ENCODE results near the gene SEC23B.

The SEC23B gene

DNA sequence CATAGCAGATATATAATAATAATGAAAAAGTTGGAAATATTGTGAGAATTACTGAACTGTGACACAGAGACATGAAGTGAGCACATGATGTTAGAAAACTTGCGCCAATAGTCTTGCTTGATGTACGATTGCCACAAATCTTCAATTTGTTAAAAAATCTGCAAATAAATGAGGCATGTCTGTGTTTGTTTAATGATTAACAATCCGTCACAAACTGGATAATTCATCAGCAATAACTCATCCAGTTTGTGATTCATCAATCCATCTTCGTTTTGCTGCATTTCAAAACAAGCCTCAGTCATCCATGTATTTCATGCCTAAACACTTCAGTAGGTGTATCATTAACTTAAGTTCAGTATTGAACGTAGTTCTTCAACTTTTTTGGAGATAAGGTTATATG lies 34.0 kb downstream of the SEC23B start:
- Mint-ChIP-seq H3K27me3 (no peaks in the 10 kb centered on the region), H3K4me3 (no peak overlapping the region), H3K27ac (no peak overlapping the region), H3K4me1 (ENCODE audit: low read depth) (peaks cover 1% of the 10 kb centered on the region), H3K36me3 (ENCODE audit: low read depth) (peaks cover 85% of the 10 kb centered on the region), H3K9me3 (no peaks in the 10 kb centered on the region)
- DNase-seq, result no peak

DNA sequence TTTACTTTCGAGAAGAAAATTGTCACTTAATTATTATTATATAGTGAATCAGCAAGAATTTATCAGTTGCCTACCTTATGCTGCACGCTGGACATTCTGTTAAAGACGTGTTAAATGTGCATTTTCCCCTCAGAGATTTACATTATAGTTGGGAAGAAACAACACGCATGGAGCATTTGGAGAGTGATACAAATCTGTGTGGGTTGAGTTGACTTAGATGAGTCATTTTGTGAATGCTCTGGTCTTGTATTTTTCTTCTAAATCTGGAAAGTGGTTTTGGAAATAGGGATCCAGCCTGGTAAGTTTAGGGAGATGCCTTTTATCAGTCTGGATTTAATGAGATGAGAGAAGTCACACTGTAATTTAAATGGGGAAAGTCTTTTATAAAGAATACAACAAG lies 35.5 kb downstream of the SEC23B start:
- H3K36me3 Mint-ChIP-seq (ENCODE audit: low read depth), result peaks cover 86% of the 10 kb centered on the region
- DNase-seq, result no peak
- H3K4me1 Mint-ChIP-seq (ENCODE audit: low read depth), result peaks cover 1% of the 10 kb centered on the region
- no peak overlapping the region for H3K27ac Mint-ChIP-seq
- no peaks in the 10 kb centered on the region for H3K9me3 Mint-ChIP-seq
- H3K27me3 Mint-ChIP-seq, result no peaks in the 10 kb centered on the region
- no peak overlapping the region for H3K4me3 Mint-ChIP-seq

DNA sequence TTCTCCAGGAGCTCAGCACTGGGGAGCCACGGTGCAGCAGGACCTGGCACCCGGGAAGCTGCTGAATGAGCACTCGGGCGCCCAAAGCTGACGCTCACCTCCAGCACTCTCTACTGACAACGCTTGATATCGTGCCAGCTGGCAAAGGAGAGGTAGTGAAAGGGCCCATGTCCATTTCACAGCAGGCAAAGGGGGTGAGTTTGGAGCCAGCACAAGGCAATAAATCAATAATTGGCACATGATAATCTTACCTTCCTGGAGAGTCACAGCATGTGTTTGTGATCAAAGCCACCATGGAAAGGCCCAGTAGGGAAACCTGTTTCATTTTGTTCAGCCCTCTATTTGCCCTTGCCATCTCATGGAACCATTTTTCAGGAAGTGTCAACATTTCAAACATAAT lies 36.2 kb downstream of the SEC23B start:
- Mint-ChIP-seq H3K27ac (no peak overlapping the region), H3K4me3 (no peak overlapping the region), H3K36me3 (ENCODE audit: low read depth) (peaks cover 83% of the 10 kb centered on the region), H3K9me3 (no peaks in the 10 kb centered on the region), H3K27me3 (no peaks in the 10 kb centered on the region), H3K4me1 (ENCODE audit: low read depth) (peaks cover 1% of the 10 kb centered on the region)
- DNase-seq, result no peak

DNA sequence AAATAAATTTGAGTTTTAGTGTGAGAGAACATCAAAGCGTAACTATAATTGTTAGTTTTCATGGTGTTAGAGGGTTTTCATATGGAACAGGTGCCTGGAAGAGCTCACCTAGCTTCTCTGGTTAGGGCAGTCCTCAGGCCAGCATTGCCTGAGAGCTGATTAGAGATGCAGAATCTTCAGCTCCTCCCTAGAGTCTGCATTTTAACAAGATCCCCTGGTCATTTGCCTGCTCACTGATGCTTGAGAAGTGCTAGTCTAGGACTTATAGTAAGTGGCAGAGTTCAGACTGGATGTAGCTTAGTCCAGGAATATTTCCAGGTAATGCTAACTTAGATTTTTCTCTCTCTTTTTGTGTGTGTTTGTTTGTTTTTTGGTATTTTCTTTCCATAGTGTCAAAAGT lies 37.8 kb downstream of the SEC23B start:
- Mint-ChIP-seq H3K4me1 (ENCODE audit: low read depth) (peaks cover 1% of the 10 kb centered on the region), H3K27ac (no peak overlapping the region), H3K36me3 (ENCODE audit: low read depth) (peaks cover 85% of the 10 kb centered on the region), H3K9me3 (no peaks in the 10 kb centered on the region), H3K27me3 (no peaks in the 10 kb centered on the region), H3K4me3 (no peak overlapping the region)
- DNase-seq, result no peak

DNA sequence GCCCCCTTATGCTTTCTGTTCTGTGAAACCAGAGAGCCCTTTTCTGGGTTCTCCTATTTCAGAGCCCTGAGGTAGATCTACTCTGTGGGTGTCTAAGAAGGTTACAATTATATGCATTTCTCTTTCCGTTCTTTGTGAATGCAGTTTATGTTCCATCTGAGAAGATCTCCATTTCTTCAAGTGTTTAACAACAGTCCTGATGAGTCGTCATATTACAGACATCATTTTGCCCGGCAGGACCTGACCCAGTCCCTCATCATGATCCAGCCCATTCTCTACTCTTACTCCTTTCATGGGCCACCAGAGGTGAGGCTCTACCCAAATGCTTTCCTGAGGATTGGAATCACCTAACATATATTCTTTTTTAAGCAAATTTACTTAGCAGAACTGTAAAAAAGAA lies 40.7 kb downstream of the SEC23B start:
- no peaks in the 10 kb centered on the region for H3K9me3 Mint-ChIP-seq
- H3K27me3 Mint-ChIP-seq, result no peaks in the 10 kb centered on the region
- no peak overlapping the region for H3K4me3 Mint-ChIP-seq
- H3K4me1 Mint-ChIP-seq (ENCODE audit: low read depth), result no peaks in the 10 kb centered on the region
- DNase-seq, result no peak
- no peak overlapping the region for H3K27ac Mint-ChIP-seq
- peaks cover 78% of the 10 kb centered on the region for H3K36me3 Mint-ChIP-seq (ENCODE audit: low read depth)

DNA sequence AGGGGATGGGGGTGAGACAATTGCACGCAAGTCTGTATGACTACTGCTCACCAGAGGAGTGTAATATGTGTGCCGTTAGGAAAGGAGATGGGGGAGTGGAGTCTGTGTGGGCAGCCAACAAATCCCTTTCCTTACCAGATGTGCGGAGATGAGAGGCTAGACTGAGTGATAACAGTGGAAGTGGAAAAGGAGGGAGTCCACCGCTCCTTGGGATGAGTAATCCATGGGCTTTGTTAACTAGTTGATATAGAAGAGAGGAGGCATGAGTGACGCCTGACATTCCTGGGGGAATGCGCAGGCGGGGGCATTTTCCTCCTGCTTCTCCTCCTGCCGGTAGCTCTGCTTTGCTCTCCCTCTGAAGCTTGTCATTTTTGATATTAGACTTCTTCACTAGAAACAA lies 46.0 kb downstream of the SEC23B start:
- Mint-ChIP-seq H3K27me3 (no peaks in the 10 kb centered on the region), H3K27ac (no peak overlapping the region), H3K4me1 (ENCODE audit: low read depth) (no peaks in the 10 kb centered on the region), H3K9me3 (no peaks in the 10 kb centered on the region), H3K36me3 (ENCODE audit: low read depth) (peaks cover 77% of the 10 kb centered on the region), H3K4me3 (no peak overlapping the region)
- no peak for DNase-seq

DNA sequence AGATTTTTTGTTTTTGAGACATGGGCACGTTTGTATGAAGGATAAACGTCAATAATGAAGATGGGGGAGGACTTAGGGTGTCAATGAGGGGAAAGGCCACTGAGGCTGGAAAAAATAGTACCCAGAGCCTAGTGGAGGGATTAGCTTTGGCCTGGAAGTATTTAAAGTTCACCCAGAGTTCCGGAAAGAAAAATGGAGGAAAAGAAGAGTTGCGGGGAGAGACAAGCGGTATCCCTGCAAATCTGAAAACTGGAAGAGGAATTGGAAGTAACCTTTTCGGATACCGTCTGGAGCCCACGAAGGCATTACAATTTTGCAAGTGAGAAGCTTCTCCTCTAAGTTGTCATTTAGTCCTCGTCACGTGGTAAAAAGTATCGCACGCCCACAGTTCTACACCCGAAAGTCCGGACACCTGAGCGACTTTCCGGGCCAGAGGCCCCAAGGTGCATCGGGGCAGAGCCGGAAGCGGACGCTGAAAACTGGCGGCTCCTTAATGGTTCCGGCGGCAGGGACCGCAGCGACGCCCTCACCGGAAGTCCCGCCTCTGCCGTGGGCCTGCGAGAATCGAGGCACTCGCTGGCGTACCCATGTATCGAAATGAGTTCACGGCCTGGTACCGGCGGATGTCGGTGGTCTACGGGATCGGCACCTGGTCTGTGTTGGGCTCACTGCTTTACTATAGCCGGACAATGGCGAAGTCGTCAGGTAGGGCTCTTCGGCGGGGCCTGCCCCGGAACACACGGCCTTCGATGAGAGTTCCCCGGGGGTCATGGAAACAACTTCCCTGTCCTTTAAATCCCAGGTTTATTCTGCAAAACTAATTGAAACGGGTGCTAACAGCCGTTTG lies 59.4 kb downstream of the SEC23B start, which contains the start of gene SMIM26:
Gene SMIM26 (plus strand): TSS at position 541 of the 847 bp plus-strand sequence. CDS start 47 bp downstream, at position 588.
- Mint-ChIP-seq H3K9me3 (no peaks in the 10 kb centered on the region), H3K36me3 (ENCODE audit: low read depth) (peaks cover 57% of the 10 kb centered on the region), H3K4me1 (ENCODE audit: low read depth) (peaks cover 16% of the 10 kb centered on the region), H3K27me3 (no peaks in the 10 kb centered on the region), H3K27ac (peak within 1 kb of the TSS; percentile 97), H3K4me3 (peak within 1 kb of the TSS; percentile 93)
- DNase-seq, result peak; percentile 95

DNA sequence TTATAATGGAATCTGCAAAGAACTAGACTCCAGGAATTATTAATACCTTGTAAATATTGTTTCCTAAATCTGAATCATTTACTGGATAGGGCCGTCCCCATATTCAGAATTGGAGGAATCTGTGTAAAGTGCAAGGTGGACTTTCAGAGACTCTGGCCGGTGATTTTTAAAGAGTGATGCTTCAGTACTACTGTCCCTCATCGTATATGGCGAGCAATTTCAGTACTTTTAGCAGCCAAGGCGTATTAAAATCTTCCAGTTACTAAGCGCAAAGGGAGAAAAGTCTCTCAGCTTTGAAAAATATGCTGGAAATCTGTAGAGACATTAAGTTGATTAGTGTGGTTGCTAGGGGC lies 60.0 kb downstream of the SEC23B start:
- peaks cover 55% of the 10 kb centered on the region for H3K36me3 Mint-ChIP-seq (ENCODE audit: low read depth)
- H3K27ac Mint-ChIP-seq, result peak overlapping the region; percentile 97
- H3K9me3 Mint-ChIP-seq, result no peaks in the 10 kb centered on the region
- no peaks in the 10 kb centered on the region for H3K27me3 Mint-ChIP-seq
- H3K4me3 Mint-ChIP-seq, result peak overlapping the region; percentile 93
- no peak for DNase-seq
- peaks cover 20% of the 10 kb centered on the region for H3K4me1 Mint-ChIP-seq (ENCODE audit: low read depth)

DNA sequence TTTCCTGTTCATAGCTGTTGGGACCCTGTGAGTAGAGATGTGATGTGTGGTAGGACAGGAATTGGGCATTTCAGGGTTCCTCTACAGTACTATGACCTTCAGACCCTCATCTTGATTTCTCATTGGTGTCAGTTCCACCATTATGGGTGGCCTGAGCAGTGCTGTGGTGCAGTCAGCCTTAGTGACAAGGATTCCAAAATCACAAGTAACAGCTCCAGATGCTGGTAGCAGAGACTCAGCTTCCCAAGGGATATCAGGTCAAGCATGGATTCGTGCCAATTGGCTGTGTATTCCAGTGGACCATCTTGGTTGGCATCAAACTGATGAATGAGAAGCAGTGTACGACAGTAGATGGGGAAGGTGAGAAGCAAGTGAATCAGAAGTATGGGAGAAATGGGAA lies 63.3 kb downstream of the SEC23B start:
- Mint-ChIP-seq H3K4me3 (no peak overlapping the region), H3K27ac (peak overlapping the region; percentile 6), H3K36me3 (ENCODE audit: low read depth) (peaks cover 48% of the 10 kb centered on the region), H3K9me3 (no peaks in the 10 kb centered on the region), H3K4me1 (ENCODE audit: low read depth) (peaks cover 20% of the 10 kb centered on the region), H3K27me3 (no peaks in the 10 kb centered on the region)
- no peak for DNase-seq

DNA sequence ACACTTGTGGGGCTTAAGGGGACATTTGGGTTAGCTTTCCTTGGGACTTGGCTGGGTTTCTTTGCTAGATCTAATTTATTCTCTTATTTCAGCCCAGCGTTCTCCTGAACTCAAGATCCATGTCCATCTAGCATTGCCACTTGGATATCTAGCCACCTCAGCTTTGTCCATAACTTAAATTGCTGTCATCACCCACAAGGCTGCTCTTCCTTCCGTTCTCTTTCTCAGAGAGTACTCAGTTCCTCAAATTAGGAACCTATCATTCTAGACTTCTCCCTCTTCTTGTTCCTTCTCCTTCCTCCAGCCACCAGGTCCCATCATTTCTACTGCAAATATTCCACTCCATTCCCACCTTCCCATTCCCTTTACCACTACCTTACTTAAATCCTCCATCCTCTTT lies 63.8 kb downstream of the SEC23B start:
- H3K27ac Mint-ChIP-seq, result peak overlapping the region; percentile 6
- H3K4me3 Mint-ChIP-seq, result no peak overlapping the region
- no peak for DNase-seq
- H3K36me3 Mint-ChIP-seq (ENCODE audit: low read depth), result peaks cover 48% of the 10 kb centered on the region
- no peaks in the 10 kb centered on the region for H3K27me3 Mint-ChIP-seq
- H3K4me1 Mint-ChIP-seq (ENCODE audit: low read depth), result peaks cover 16% of the 10 kb centered on the region
- H3K9me3 Mint-ChIP-seq, result no peaks in the 10 kb centered on the region

DNA sequence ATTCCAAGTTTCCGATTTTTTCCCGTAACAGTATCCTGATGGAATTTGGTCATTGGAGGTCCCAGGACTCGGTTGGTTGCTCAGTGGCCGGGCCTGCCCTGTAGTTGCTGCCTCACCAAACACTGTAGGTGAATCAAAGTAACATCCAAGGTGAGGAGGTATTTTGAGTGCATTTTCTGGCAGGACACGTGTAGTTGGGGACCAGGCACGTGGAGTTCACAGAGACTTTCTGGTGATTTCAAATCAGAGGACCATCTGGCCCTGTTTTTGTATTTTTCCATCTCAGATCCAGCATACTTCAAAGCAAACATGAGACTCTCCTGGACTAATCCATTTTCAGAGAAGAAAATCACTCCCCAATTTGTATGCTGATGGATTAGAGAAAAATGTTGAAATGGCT lies 70.2 kb downstream of the SEC23B start:
- Mint-ChIP-seq H3K36me3 (ENCODE audit: low read depth) (no peaks in the 10 kb centered on the region), H3K9me3 (no peaks in the 10 kb centered on the region), H3K27me3 (no peaks in the 10 kb centered on the region), H3K4me1 (ENCODE audit: low read depth) (no peaks in the 10 kb centered on the region), H3K4me3 (no peak overlapping the region), H3K27ac (no peak overlapping the region)
- DNase-seq, result no peak

DNA sequence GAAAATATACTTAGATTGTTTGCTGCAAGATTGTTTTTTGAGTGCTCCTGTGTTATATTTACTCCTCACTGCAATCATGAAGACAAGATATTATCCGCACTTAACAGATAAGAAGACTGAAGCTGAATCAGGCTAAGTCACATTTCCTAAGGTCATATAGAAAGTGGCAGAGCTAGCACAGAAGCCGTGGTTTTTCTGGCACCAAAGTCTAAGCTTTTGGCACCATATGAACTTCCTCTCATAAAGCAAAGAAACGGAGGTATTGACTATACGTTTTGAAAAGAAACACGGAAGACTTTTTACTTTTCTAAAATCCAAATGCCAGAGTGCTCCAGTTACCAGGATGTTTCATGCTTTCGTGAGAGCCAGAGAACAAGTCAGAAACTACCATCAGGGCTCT lies 70.8 kb downstream of the SEC23B start:
- peaks cover under 1% of the 10 kb centered on the region for H3K27me3 Mint-ChIP-seq
- no peak for DNase-seq
- H3K9me3 Mint-ChIP-seq, result no peaks in the 10 kb centered on the region
- H3K36me3 Mint-ChIP-seq (ENCODE audit: low read depth), result no peaks in the 10 kb centered on the region
- H3K4me3 Mint-ChIP-seq, result no peak overlapping the region
- H3K27ac Mint-ChIP-seq, result no peak overlapping the region
- H3K4me1 Mint-ChIP-seq (ENCODE audit: low read depth), result no peaks in the 10 kb centered on the region

DNA sequence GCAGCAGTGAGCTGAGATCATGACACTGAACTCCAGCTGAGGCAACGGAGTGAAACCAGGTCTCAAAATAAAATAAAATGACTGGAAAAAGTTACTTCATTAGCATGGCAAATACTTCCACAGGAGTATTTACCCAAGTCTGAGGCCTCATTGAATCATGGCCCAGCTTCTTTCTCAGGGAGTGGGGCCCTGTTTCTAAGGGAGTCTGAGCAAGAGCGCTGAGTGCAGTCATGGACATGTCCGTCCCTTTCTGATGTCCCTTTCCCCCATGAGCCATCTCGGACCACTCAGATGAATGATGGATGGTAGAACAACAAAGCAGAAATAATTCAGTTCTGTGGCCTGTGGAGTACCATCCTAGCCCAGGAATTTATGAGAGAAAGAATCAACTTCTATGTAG lies 72.3 kb downstream of the SEC23B start:
- Mint-ChIP-seq H3K9me3 (no peaks in the 10 kb centered on the region), H3K27ac (no peak overlapping the region), H3K4me3 (no peak overlapping the region), H3K27me3 (peaks cover 8% of the 10 kb centered on the region), H3K36me3 (ENCODE audit: low read depth) (no peaks in the 10 kb centered on the region), H3K4me1 (ENCODE audit: low read depth) (no peaks in the 10 kb centered on the region)
- no peak for DNase-seq

DNA sequence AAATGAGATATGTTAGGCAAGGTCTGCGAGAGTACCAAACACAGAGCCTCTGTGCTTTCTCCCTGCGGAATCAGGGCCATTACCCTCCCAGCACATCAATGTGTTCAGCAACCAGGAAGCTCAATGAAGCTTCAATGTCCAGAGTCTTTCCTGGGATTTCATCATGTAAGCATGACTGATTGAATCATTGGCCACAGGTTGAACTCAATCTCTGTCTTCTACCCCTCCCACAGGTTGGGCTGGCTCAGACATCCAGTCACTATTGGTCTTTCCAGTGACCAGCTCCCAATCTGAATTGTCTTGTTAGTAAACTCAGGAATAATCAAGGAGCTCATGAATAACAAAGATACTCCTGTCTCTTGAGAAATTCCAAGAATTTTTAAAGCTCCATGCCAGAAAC lies 77.4 kb downstream of the SEC23B start:
- H3K9me3 Mint-ChIP-seq, result no peaks in the 10 kb centered on the region
- DNase-seq, result no peak
- H3K36me3 Mint-ChIP-seq (ENCODE audit: low read depth), result peaks cover 8% of the 10 kb centered on the region
- peaks cover 24% of the 10 kb centered on the region for H3K4me1 Mint-ChIP-seq (ENCODE audit: low read depth)
- H3K27ac Mint-ChIP-seq, result no peak overlapping the region
- H3K4me3 Mint-ChIP-seq, result no peak overlapping the region
- peaks cover 11% of the 10 kb centered on the region for H3K27me3 Mint-ChIP-seq

DNA sequence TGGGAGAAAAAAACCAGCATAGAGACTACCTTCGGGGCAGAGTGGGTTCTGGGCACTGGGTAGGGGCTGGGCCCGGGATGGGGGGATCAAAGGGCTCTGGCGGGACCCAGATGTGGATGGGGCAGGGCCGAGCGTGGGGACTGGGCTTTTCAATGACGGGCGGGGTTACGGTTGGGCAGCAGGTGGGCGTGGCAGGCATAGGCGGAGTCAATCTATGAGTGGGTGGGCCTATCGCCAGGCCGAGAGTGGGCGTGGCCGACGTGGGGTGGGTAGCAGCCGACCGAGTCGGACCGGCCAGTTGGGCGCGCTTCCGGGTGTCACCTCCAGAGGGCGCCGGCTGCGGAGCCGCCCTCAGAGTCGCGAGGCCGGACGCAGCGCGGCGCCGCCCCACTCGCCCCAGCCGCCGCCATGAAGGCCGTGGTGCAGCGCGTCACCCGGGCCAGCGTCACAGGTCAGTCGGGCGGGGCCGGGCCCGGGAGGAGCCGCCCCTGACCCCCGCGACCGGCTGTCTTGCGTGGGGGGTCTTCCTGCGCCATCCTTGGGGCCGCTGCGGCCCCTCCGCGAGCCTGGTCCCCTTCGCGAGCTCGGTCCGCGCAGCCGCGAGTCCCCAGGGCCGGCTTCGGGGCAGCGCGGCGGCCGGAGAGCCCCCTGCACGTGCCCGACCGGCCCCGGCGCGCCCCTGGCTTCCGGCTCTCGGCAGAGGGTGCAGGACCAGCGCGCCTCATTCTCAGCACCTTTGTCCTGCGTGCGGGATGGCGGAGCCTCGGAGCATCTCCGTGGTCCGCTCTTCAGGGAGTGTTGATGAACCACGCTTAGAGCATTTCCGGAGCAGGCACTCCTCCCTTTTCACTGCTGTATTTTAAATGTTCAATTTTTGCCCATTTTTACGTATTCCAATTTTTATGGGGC lies 80.2 kb downstream of the SEC23B start, which contains the start of gene DTD1:
Gene DTD1 (plus strand): TSS at position 390 of the 909 bp plus-strand sequence. CDS start 19 bp downstream, at position 409.
- no peaks in the 10 kb centered on the region for H3K9me3 Mint-ChIP-seq
- peak within 1 kb of the TSS; percentile 87 for H3K4me3 Mint-ChIP-seq
- DNase-seq, result peak; percentile 93
- H3K27me3 Mint-ChIP-seq, result peaks cover 11% of the 10 kb centered on the region
- H3K36me3 Mint-ChIP-seq (ENCODE audit: low read depth), result peaks cover 8% of the 10 kb centered on the region
- peak within 1 kb of the TSS; percentile 88 for H3K27ac Mint-ChIP-seq
- peaks cover 30% of the 10 kb centered on the region for H3K4me1 Mint-ChIP-seq (ENCODE audit: low read depth)

Measured in activated T-cell treated with anti-CD3 and anti-CD28 coated beads, Interleukin-2, amount 50 U/mL, for 24 hours (primary cell).